T-helper 2 cell treated with Interferon-gamma antibody and Interleukin-4, amounts not matched to agents 5 μg/mL and 100 μg/mL, for 36 hours (primary cell): ENCODE measurements around the gene PLAC8L1.
"Not testable (repeated sequence)": the region's sequence is repeated elsewhere in the genome, so short reads cannot be mapped to it uniquely, and the experiment has no call there.

ENCODE experiments used
- DNase-seq: peaks from one replicate; pipeline ENCODE4 v3.0.0; 2021; ENCODE audit warnings: low spot score
- H3K27ac Mint-ChIP-seq: one replicate; pipeline ENCODE4 v1.8.0; 2021; ENCODE audit warnings: mild to moderate bottlenecking, mixed read lengths
- H3K27me3 Mint-ChIP-seq: one replicate; pipeline ENCODE4 v1.8.0; 2021; ENCODE audit warnings: low read depth, mixed read lengths
- H3K36me3 Mint-ChIP-seq: one replicate; pipeline ENCODE4 v1.8.0; 2021; ENCODE audit warnings: low read depth, mixed read lengths
- H3K4me1 Mint-ChIP-seq: one replicate; pipeline ENCODE4 v1.8.0; 2021; ENCODE audit warnings: low read depth, mixed read lengths
- H3K4me3 Mint-ChIP-seq: one replicate; pipeline ENCODE4 v1.8.0; 2022; ENCODE audit warnings: mild to moderate bottlenecking, moderate library complexity, mixed read lengths
- H3K9me3 Mint-ChIP-seq: one replicate; pipeline ENCODE4 v1.8.0; 2021; ENCODE audit warnings: mixed read lengths

PLAC8L1 gene, protein sequence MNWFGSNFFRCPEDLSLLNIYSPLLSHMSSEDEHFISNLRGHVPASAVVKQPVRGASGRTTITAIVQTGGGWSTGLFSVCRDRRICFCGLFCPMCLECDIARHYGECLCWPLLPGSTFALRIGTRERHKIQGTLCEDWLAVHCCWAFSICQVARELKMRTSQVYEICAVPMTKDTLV

DNA sequence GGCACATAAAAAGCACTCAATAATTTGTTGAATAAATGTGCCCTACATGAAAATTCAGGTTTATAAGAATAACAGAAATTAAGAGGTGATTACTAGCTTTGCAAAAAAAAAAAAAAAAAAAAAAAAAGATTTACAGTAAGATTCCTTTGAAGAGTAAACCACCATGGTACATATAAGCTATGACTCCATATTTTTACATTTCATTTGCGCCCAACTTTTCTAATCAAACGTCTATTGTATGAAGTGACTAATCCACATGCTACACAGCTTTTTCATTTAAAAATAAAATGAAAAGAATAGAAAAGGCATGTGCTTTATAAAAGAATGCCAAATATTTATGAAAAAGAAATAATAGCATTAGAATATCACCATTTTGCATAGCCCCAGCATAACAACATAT, at the start of gene PLAC8L1:
TSS of gene PLAC8L1 (minus strand) at position 101 of the 400 bp plus-strand sequence. CDS start 1,266 bp downstream, outside the sequence.
- Mint-ChIP-seq H3K4me1 (no peaks in the 10 kb centered on the region), H3K27me3 (no peaks in the 10 kb centered on the region), H3K9me3 (no peaks in the 10 kb centered on the region), H3K27ac (no peak within 1 kb of the TSS), H3K36me3 (no peaks in the 10 kb centered on the region), H3K4me3 (no peak within 1 kb of the TSS)
- no peak for DNase-seq

DNA sequence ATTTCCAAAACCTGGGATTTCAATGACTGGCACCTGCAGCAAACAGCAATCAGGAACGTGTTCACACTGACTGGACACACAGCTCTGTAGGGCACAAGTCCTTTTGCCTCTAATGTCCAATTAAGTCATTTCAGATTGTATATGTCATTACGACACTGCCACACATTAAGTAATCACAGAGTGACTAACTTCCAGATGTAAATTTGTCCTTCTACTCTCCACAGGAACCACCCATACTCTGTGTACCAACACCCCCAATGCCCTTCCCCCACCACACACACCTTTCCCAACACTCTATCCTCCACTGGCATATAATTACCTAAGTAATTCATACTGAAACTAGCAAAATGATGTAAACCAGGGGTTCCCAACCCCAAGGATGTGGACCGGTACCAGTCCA, 46.6 kb upstream of the PLAC8L1 start:
- no peak for DNase-seq
- no peak overlapping the region for H3K4me3 Mint-ChIP-seq
- no peaks in the 10 kb centered on the region for H3K27me3 Mint-ChIP-seq
- H3K36me3 Mint-ChIP-seq = peaks cover 64% of the 10 kb centered on the region
- H3K4me1 Mint-ChIP-seq = no peaks in the 10 kb centered on the region
- no peaks in the 10 kb centered on the region for H3K9me3 Mint-ChIP-seq
- peak overlapping the region; percentile 6 for H3K27ac Mint-ChIP-seq

DNA sequence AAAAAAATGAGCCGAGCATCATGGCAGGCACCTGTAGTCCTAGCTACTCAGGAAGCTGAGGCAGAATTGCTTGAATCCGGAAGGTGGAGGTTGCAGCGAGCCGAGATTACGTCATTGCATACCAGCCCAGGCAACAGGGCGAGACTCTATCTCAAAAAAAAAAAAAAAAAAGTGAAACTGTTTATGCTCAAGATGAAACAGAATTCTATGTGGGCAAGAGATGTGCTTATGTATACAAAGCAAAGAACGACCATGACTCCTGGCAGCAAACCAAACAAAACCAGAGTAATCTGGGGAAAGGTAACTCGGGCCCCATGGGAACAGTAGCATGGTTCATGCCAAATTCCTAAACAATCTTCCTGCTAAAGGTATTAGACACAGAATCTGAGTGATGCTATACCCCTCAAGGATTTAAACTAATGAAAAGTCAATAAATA, 32.6 kb upstream of the PLAC8L1 start:
- Mint-ChIP-seq H3K27ac (no peak overlapping the region), H3K9me3 (no peaks in the 10 kb centered on the region), H3K27me3 (no peaks in the 10 kb centered on the region), H3K36me3 (peaks cover 49% of the 10 kb centered on the region), H3K4me1 (peaks cover 1% of the 10 kb centered on the region), H3K4me3 (no peak overlapping the region)
- no peak for DNase-seq

DNA sequence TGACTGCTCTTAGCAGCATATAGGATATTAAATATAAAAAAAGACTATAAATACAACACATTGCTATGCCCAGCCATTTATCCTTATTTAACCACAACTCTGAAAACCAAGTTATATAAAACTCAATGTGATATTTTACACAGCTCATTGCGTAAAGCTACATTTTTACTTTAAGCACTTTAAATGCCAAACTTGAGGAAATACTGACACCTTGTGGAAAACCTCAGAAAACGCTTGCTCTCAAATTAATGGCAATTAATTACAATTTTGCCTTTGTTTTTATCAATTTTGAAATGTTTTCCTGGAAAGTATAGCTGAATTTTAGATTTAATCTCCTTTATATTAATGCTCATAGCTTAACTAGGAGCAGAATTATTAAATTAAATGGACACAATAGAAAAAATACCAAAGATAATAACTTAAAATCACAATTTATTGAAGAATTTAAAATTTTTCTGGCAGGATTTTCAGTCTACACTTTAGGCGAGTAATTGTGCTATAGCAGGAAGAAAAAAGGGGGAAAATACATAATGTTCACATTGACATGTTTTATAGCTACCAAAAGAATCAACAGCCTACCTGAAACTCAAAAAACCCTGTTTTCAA, 25.2 kb upstream of the PLAC8L1 start:
- peaks cover 51% of the 10 kb centered on the region for H3K36me3 Mint-ChIP-seq
- no peaks in the 10 kb centered on the region for H3K9me3 Mint-ChIP-seq
- no peak overlapping the region for H3K4me3 Mint-ChIP-seq
- no peak for DNase-seq
- H3K27me3 Mint-ChIP-seq = no peaks in the 10 kb centered on the region
- H3K27ac Mint-ChIP-seq = no peak overlapping the region
- H3K4me1 Mint-ChIP-seq = peaks cover 1% of the 10 kb centered on the region

DNA sequence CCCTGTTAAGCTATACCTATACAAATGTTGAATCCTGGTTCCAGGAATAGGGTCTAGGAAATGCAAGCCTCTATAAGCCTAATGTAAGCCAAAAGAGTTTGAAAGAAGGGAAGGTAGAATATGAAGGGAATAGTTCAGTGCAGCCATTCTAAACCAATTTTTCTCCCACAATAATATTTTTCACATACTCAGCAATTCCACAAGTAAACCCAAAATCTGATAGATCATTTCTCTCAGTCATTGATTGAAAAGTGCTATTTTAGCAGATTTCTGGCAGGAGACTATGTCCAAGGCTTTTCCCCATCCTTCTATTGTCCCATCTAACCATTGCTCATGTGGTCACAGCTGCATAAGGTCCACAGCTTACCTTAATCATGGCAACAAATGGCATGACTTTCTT, 20.7 kb upstream of the PLAC8L1 start:
- Mint-ChIP-seq H3K4me3 (no peak overlapping the region), H3K4me1 (no peaks in the 10 kb centered on the region), H3K9me3 (no peaks in the 10 kb centered on the region), H3K27ac (no peak overlapping the region), H3K36me3 (peaks cover 56% of the 10 kb centered on the region), H3K27me3 (no peaks in the 10 kb centered on the region)
- DNase-seq = no peak

DNA sequence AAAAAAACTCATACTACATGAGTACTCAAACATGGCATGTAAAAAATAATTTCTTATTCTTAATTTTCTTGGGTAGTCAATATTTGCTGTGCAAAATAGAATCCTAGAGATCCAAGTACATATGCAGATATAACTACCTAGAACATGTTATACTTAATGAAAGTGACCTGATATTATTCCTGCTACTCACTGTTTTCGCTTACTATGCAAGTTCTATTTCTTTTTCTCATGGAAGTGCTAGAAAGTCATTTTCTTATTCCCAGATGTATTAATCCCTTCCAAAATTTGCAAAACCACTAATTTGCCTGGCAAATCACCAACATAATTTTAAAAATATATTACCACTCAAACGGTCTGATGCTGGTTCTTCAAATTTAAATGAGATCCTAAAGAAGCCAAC, 19.2 kb upstream of the PLAC8L1 start:
- no peak for DNase-seq
- H3K36me3 Mint-ChIP-seq = peaks cover 60% of the 10 kb centered on the region
- no peak overlapping the region for H3K4me3 Mint-ChIP-seq
- no peaks in the 10 kb centered on the region for H3K4me1 Mint-ChIP-seq
- H3K27me3 Mint-ChIP-seq = no peaks in the 10 kb centered on the region
- H3K27ac Mint-ChIP-seq = no peak overlapping the region
- H3K9me3 Mint-ChIP-seq = no peaks in the 10 kb centered on the region

DNA sequence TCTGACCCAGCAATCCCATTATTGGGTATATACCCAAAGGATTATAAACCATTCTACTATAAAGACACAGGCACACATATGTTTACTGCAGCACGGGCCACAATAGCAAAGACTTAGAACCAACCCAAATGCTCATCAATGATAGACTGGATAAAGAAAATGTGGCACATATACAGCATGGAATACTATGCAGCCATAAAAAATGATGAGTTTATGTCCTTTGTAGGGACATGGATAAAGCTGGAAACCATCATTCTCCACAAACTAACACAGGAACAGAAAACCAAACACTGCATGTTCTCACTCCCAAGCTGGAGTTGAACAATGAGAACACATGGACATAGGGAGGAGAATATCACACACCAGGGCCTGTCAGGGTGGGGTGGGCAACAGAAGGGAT, 16.1 kb upstream of the PLAC8L1 start:
- H3K4me3 Mint-ChIP-seq, H3K27ac Mint-ChIP-seq, H3K4me1 Mint-ChIP-seq, DNase-seq, H3K9me3 Mint-ChIP-seq, H3K27me3 Mint-ChIP-seq: not testable (repeated sequence)
- peaks cover 68% of the 10 kb centered on the region for H3K36me3 Mint-ChIP-seq

DNA sequence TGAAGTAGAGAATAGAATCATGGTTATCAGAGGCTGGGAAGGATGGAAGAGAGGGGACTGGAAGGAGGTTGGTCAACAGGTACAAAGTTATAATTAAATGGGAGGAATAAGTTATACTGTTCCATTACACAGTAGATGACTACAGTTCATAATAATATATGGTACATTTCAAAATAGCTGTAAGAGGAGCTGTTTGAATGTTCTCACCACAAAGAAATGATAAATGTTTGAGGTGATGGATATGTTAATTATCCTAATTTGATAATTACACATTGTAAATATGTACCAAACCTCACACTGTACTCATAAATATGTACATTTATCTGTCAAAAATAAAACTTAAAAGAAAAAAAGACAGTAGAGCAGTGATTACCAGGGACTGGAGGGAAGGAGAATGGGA, 12.9 kb upstream of the PLAC8L1 start:
- H3K4me1 Mint-ChIP-seq = no peaks in the 10 kb centered on the region
- H3K4me3 Mint-ChIP-seq = no peak overlapping the region
- no peak for DNase-seq
- no peaks in the 10 kb centered on the region for H3K9me3 Mint-ChIP-seq
- H3K36me3 Mint-ChIP-seq = peaks cover 59% of the 10 kb centered on the region
- no peak overlapping the region for H3K27ac Mint-ChIP-seq
- no peaks in the 10 kb centered on the region for H3K27me3 Mint-ChIP-seq

DNA sequence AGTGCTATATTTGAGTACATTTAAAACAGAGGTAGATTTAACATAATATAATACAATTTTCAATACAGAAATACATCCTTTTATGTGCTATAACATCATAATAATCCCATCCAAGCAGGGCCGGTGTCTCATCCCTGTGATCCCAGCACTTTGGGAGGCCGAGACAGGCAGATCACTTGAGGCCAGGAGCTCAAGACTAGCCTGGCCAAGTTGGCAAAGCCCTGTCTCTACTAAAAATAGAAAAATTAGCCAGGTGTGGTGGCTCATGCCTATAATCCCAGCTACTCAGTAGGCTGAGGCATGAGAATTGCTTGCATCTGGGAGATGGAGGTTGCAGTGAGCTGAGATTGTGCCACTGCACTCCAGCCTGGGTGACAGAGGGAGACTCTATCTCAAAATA, 11.8 kb upstream of the PLAC8L1 start:
- not testable (repeated sequence) for H3K9me3 Mint-ChIP-seq, DNase-seq, H3K27me3 Mint-ChIP-seq, H3K27ac Mint-ChIP-seq, H3K4me1 Mint-ChIP-seq, H3K4me3 Mint-ChIP-seq
- peaks cover 58% of the 10 kb centered on the region for H3K36me3 Mint-ChIP-seq

DNA sequence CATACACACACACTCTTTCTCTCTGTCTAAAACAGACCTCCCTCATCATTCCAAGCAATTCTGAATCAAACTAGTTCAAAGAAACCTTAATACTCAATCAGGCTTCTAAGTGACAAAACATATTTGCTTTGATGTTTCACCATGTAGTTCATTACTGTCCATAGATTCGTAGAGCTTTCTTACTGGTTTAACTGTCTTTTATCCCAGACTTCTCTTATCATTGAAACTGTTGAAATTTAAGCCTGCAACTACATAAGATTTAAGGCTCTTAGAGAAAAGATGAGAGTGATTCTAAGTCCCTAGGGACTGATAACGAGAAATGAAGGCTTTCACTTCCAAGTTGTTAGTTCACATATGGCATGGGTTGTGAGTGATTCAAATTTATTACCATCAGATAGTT, 11.0 kb upstream of the PLAC8L1 start:
- no peak for DNase-seq
- Mint-ChIP-seq H3K27me3 (no peaks in the 10 kb centered on the region), H3K4me1 (no peaks in the 10 kb centered on the region), H3K27ac (no peak overlapping the region), H3K4me3 (no peak overlapping the region), H3K36me3 (peaks cover 49% of the 10 kb centered on the region), H3K9me3 (no peaks in the 10 kb centered on the region)

DNA sequence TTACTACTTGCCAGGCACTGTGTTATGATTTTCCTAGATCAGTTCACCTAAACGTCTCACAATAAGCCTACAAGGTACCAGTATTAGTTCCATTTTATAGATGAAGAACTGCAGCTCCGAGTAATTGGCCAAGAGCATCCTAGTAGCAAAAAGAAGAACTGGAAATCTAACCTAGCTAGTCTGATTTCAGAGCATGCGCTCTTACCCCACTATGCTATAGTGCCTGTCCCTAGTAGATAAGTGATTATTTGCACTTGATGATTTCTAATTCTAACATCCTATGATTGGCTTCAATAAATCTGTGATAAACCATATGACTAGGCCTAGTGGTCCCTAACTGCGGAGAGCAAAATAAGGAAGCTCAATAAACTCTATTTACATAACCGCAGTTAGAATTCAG, 7.1 kb upstream of the PLAC8L1 start:
- no peaks in the 10 kb centered on the region for H3K27me3 Mint-ChIP-seq
- DNase-seq = no peak
- H3K36me3 Mint-ChIP-seq = peaks cover 20% of the 10 kb centered on the region
- no peak overlapping the region for H3K27ac Mint-ChIP-seq
- no peak overlapping the region for H3K4me3 Mint-ChIP-seq
- H3K9me3 Mint-ChIP-seq = no peaks in the 10 kb centered on the region
- H3K4me1 Mint-ChIP-seq = no peaks in the 10 kb centered on the region

DNA sequence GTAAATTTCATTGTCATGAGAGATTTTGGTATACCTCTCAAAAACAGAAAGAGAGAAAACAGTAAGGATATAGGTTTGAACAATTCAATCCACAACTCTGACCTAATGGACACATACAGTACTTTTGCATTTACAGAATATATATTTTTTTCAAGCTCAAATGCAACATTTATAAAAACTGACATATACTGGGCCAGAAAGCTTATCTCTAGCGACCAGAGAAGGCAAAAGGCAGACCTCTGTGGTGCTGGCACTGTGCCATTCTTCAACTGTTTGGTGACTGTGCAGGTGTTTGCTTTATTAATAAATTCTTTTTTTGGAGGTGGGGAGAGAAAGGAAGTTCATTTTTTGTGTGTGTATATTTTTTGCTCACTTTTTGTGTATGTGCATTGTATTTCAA, 6.0 kb upstream of the PLAC8L1 start:
- H3K27ac Mint-ChIP-seq = no peak overlapping the region
- H3K36me3 Mint-ChIP-seq = peaks cover 14% of the 10 kb centered on the region
- H3K4me3 Mint-ChIP-seq = no peak overlapping the region
- DNase-seq = no peak
- no peaks in the 10 kb centered on the region for H3K9me3 Mint-ChIP-seq
- no peaks in the 10 kb centered on the region for H3K4me1 Mint-ChIP-seq
- no peaks in the 10 kb centered on the region for H3K27me3 Mint-ChIP-seq

DNA sequence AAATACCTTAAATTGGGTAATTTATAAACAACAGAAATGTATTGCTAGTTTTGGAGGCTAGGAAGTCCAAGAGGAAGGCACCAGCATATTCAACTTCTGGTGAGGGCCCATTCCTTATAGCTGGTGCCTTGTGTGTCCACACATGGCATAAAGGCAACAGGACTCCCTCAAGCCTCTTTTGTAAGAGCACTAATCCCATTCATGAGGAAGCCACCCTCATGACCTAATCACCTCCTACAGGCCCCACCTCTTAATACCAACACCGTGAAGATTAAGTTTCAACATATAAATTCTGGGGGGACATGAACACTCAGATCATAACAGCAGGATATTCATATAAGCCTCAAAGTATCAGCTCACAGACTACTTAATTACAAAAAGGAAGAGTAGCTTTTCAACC, 4.0 kb upstream of the PLAC8L1 start:
- Mint-ChIP-seq H3K27me3 (no peaks in the 10 kb centered on the region), H3K27ac (no peak overlapping the region), H3K4me1 (no peaks in the 10 kb centered on the region), H3K36me3 (peaks cover 11% of the 10 kb centered on the region), H3K9me3 (no peaks in the 10 kb centered on the region), H3K4me3 (no peak overlapping the region)
- DNase-seq = no peak

DNA sequence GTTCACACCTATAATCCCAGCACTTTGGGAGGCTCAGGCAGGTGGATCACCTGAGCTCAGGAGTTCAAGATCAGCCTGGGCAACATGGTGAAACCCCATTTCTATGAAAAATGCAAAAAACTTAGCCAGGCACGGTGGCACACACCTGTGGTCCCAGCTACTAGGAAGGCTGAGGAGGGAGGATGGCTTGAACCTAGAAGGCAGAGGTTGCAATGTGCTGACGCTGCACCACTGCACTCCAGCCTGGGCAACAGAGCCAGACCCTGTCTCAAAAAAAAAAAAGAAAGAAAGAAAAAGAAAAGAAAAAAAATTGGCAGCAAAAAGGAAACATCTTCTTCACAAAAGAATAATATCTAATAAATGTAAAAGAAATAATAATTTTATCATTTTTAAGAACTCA, 3.5 kb upstream of the PLAC8L1 start:
- not testable (repeated sequence) for H3K4me3 Mint-ChIP-seq, H3K9me3 Mint-ChIP-seq, H3K27me3 Mint-ChIP-seq, H3K36me3 Mint-ChIP-seq, DNase-seq, H3K4me1 Mint-ChIP-seq, H3K27ac Mint-ChIP-seq

DNA sequence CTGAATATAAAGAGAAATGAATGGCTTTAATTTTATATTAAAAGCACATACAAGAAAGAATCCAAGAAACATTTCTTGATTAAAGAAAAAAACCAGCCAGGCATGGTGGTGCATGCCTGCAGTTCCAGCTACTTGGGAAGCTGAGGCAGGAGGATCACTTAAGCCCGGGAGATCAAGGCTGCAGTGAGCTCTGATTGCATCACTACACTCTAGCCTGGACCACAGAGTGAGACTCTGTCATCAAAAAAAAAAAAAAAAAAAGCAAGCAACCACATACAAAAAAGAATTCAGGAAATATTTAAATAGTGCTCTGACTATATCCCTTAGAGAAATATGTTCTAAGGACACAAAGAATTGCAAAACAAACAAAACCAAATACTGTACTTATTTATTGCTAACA, 2.5 kb upstream of the PLAC8L1 start:
- no peak for DNase-seq
- Mint-ChIP-seq H3K27ac (no peak overlapping the region), H3K4me1 (no peaks in the 10 kb centered on the region), H3K9me3 (no peaks in the 10 kb centered on the region), H3K36me3 (peaks cover 6% of the 10 kb centered on the region), H3K4me3 (no peak overlapping the region), H3K27me3 (no peaks in the 10 kb centered on the region)
